Mesenchymal stem cell (in vitro differentiated cells and primary cell): ENCODE data around the gene ZNF488.

Source experiments
- DNase-seq: peaks from one replicate; pipeline ENCODE4 v3.0.0-alpha.2; 2013
- H2AFZ ChIP-seq: one replicate; pipeline ENCODE4 v1.6.1; 2013; ENCODE audit warnings: low read depth, mild to moderate bottlenecking, control low read depth, inconsistent platforms, low read length, moderate library complexity
- H2AK5ac ChIP-seq: 2 replicates; pipeline ENCODE4 v1.6.1; 2013; ENCODE audit warnings: low read length, moderate library complexity, mild to moderate bottlenecking, inconsistent platforms; ENCODE audit not compliant: severe bottlenecking
- H2BK120ac ChIP-seq: one replicate; pipeline ENCODE4 v1.6.1; 2013; ENCODE audit warnings: low read depth, mild to moderate bottlenecking, inconsistent platforms, low read length, moderate library complexity
- H2BK12ac ChIP-seq, 2 experiments: one replicate each; pipeline ENCODE4 v1.6.1; 2013; ENCODE audit warnings: inconsistent platforms in 2 of 2, low read length in 2 of 2, mild to moderate bottlenecking in 2 of 2, moderate library complexity in 2 of 2, control low read depth in 1 of 2
- H2BK15ac ChIP-seq: one replicate; pipeline ENCODE4 v1.6.1; 2013; ENCODE audit warnings: mild to moderate bottlenecking, low read depth, inconsistent platforms; ENCODE audit not compliant: poor library complexity, severe bottlenecking
- H2BK5ac ChIP-seq: 2 replicates; pipeline ENCODE4 v1.6.1; 2013; ENCODE audit warnings: low read depth, mild to moderate bottlenecking, low read length, control low read depth, inconsistent platforms; ENCODE audit not compliant: poor library complexity, severe bottlenecking
- H3K14ac ChIP-seq, 2 experiments: one replicate each; pipeline ENCODE4 v1.6.1; 2013; ENCODE audit warnings: inconsistent platforms in 2 of 2, low read length in 2 of 2, control low read depth in 1 of 2, mild to moderate bottlenecking in 1 of 2, moderate library complexity in 1 of 2
- H3K18ac ChIP-seq, 2 experiments: one replicate each; pipeline ENCODE4 v1.6.1; 2013; ENCODE audit warnings: inconsistent platforms in 2 of 2, low read length in 2 of 2, control low read depth in 1 of 2, low read depth in 1 of 2, mild to moderate bottlenecking in 1 of 2
- H3K23ac ChIP-seq, 2 experiments: one replicate each; pipeline ENCODE4 v1.6.1; 2013; ENCODE audit warnings: inconsistent platforms in 2 of 2, low read length in 2 of 2, mild to moderate bottlenecking in 2 of 2, moderate library complexity in 2 of 2, control low read depth in 1 of 2
- H3K27ac ChIP-seq: 2 replicates; pipeline ENCODE4 v1.5.1; 2013; ENCODE audit warnings: mild to moderate bottlenecking, moderate library complexity, low read length, control low read depth, inconsistent platforms; ENCODE audit not compliant: poor library complexity, severe bottlenecking
- H3K27me3 ChIP-seq, 2 experiments: 2 replicates each; pipeline versions ENCODE4 v1.6.1 to v1.7.0; 2013; ENCODE audit warnings: low read length in 2 of 2, mild to moderate bottlenecking in 2 of 2, moderate library complexity in 2 of 2, control low read depth in 1 of 2, inconsistent platforms in 1 of 2; ENCODE audit not compliant: control insufficient read depth in 1 of 2, insufficient read depth in 1 of 2
- H3K36me3 ChIP-seq, 2 experiments: 2 replicates each; pipeline versions ENCODE4 v1.6.1 to v1.7.0; 2013; ENCODE audit warnings: low read length in 2 of 2, control low read depth in 1 of 2, inconsistent platforms in 1 of 2, low read depth in 1 of 2, mild to moderate bottlenecking in 1 of 2; ENCODE audit not compliant: insufficient read depth in 2 of 2, control insufficient read depth in 1 of 2
- H3K4ac ChIP-seq, 2 experiments: one replicate each; pipeline ENCODE4 v1.6.1; 2013; ENCODE audit warnings: inconsistent platforms in 2 of 2, low read length in 2 of 2, mild to moderate bottlenecking in 2 of 2, moderate library complexity in 2 of 2, control low read depth in 1 of 2, low read depth in 1 of 2
- H3K4me1 ChIP-seq: 2 replicates; pipeline ENCODE4 v1.6.1; 2013; ENCODE audit warnings: low read depth, low read length, control low read depth; ENCODE audit not compliant: control insufficient read depth, insufficient read depth
- H3K4me2 ChIP-seq: 2 replicates; pipeline ENCODE4 v1.6.1; 2013; ENCODE audit warnings: low read length, mild to moderate bottlenecking, inconsistent platforms; ENCODE audit not compliant: poor library complexity, severe bottlenecking
- H3K4me3 ChIP-seq, 2 experiments: 2 replicates each; pipeline versions ENCODE4 v1.5.1 to v1.7.0; 2013; ENCODE audit warnings: low read length in 2 of 2, mild to moderate bottlenecking in 2 of 2, control low read depth in 1 of 2, low read depth in 1 of 2; ENCODE audit not compliant: insufficient read depth in 1 of 2
- H3K79me1 ChIP-seq: replicated peaks from 2 replicates; pipeline ENCODE4 v1.6.1; 2013; ENCODE audit warnings: mild to moderate bottlenecking, control low read depth, low read length, inconsistent platforms; ENCODE audit not compliant: poor library complexity, severe bottlenecking
- H3K9ac ChIP-seq: 2 replicates; pipeline ENCODE4 v1.7.0; 2013; ENCODE audit warnings: mild to moderate bottlenecking, low read length, moderate library complexity
- H3K9me3 ChIP-seq: 2 replicates; pipeline ENCODE4 v1.7.0; 2013; ENCODE audit warnings: mild to moderate bottlenecking, low read length; ENCODE audit not compliant: control insufficient read depth
- H4K8ac ChIP-seq: one replicate; pipeline ENCODE4 v1.6.1; 2013; ENCODE audit warnings: inconsistent platforms, mild to moderate bottlenecking, low read length, moderate library complexity
- H4K91ac ChIP-seq: one replicate; pipeline ENCODE4 v1.6.1; 2013; ENCODE audit warnings: mild to moderate bottlenecking, low read length, inconsistent platforms
- WGBS: methylation state at CpG from one replicate; pipeline ENCODE4 v1.1.7; 2013; ENCODE audit warnings: mixed read lengths; 5-methylcytosine and 5-hydroxymethylcytosine counted together

The ZNF488 gene

GRCh38 chr10:47366731-47367460 lies 17.2 kb downstream of the ZNF488 start:
- Histone ChIP-seq H3K36me3 (peaks cover 0 to 8% of the 10 kb centered on the region in 2 experiments), H3K4me1 (peaks cover 10% of the 10 kb centered on the region), H3K14ac (no peak overlapping the region), H3K4ac (no peak overlapping the region), H2BK120ac (no peak overlapping the region), H2AFZ (no peak overlapping the region), H3K23ac (no peak overlapping the region), H3K4me2 (no peak overlapping the region), H3K27ac (no peak overlapping the region), H2BK12ac (no peak overlapping the region), H2BK15ac (no peak overlapping the region), H3K79me1 (no peaks in the 10 kb centered on the region), H3K18ac (no peak overlapping the region), H4K8ac (no peak overlapping the region), H3K4me3 (no peak overlapping the region), H4K91ac (no peak overlapping the region), H3K9ac (no peak overlapping the region), H2BK5ac (no peak overlapping the region), H3K9me3 (no peaks in the 10 kb centered on the region), H3K27me3 (peaks cover 0 to 45% of the 10 kb centered on the region in 2 experiments), H2AK5ac (no peak overlapping the region)
- WGBS = 90% methylated on average over 7 of the region's 8 CpGs
- no peak for DNase-seq

DNA sequence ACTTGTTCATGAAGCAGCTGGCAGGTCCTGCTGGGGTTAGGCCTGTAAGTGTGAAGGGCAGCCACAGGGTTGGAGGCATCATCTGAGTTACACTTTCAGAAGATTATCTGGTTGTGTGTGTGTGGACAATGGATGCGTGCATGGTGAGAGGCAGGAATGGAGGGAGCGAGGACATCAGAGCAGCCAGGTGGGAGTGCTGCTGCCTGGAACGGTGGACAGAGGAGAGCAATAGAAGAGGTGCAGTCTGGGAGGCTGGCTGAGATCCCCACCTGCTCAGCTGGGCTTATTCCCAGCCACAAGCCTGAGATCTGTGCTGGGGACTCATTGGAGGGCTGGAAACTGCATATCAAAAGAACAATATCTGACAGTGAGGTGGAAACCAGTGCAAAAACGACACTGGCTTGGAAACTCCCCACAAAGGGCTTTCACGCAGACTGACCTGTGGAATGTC lies 17.9 kb downstream of the ZNF488 start:
- no peak overlapping the region for H2BK5ac ChIP-seq
- no peak overlapping the region for H2AK5ac ChIP-seq
- H3K27me3 ChIP-seq = peaks cover 0 to 43% of the 10 kb centered on the region in 2 experiments
- H3K18ac ChIP-seq = no peak overlapping the region
- no peak overlapping the region for H3K4me3 ChIP-seq
- H4K91ac ChIP-seq = no peak overlapping the region
- no peak for DNase-seq
- peaks cover 0 to 8% of the 10 kb centered on the region in 2 experiments for H3K36me3 ChIP-seq
- H3K9me3 ChIP-seq = no peaks in the 10 kb centered on the region
- no peak overlapping the region for H4K8ac ChIP-seq
- no peak overlapping the region for H3K27ac ChIP-seq
- H3K79me1 ChIP-seq = no peaks in the 10 kb centered on the region
- WGBS = 84% methylated on average over 5 of the region's 5 CpGs
- H2BK12ac ChIP-seq = no peak overlapping the region
- H3K23ac ChIP-seq = no peak overlapping the region
- H2AFZ ChIP-seq = no peak overlapping the region
- peaks cover 10% of the 10 kb centered on the region for H3K4me1 ChIP-seq
- no peak overlapping the region for H3K14ac ChIP-seq
- no peak overlapping the region for H3K4me2 ChIP-seq
- no peak overlapping the region for H2BK120ac ChIP-seq
- no peak overlapping the region for H3K4ac ChIP-seq
- no peak overlapping the region for H2BK15ac ChIP-seq
- no peak overlapping the region for H3K9ac ChIP-seq

- no peak overlapping the region for H2BK5ac ChIP-seq
- no peak overlapping the region for H3K23ac ChIP-seq
- no peak overlapping the region for H3K4ac ChIP-seq
- no peak overlapping the region for H2BK15ac ChIP-seq
- H2AFZ ChIP-seq = no peak overlapping the region
- no peaks in the 10 kb centered on the region for H3K79me1 ChIP-seq
- peaks cover 0 to 43% of the 10 kb centered on the region in 2 experiments for H3K27me3 ChIP-seq
- no peak overlapping the region for H2BK120ac ChIP-seq
- H3K14ac ChIP-seq = no peak overlapping the region
- H4K8ac ChIP-seq = no peak overlapping the region
- peaks cover 0 to 8% of the 10 kb centered on the region in 2 experiments for H3K36me3 ChIP-seq
- no peak overlapping the region for H3K27ac ChIP-seq
- no peak overlapping the region for H3K4me3 ChIP-seq
- H2BK12ac ChIP-seq = no peak overlapping the region
- H3K4me2 ChIP-seq = no peak overlapping the region
- no peak overlapping the region for H3K9ac ChIP-seq
- whole genome bisulfite sequencing = 87% methylated on average over 9 of the region's 9 CpGs
- no peak overlapping the region for H2AK5ac ChIP-seq
- H3K18ac ChIP-seq = no peak overlapping the region
- peaks cover 10% of the 10 kb centered on the region for H3K4me1 ChIP-seq
- no peak for DNase-seq
- H4K91ac ChIP-seq = no peak overlapping the region
- H3K9me3 ChIP-seq = no peaks in the 10 kb centered on the region
Observed at GRCh38 chr10:47365431-47366180, 18.5 kb downstream of the ZNF488 start.

GRCh38 chr10:47364911-47365310 lies 19.2 kb downstream of the ZNF488 start:
- Histone ChIP-seq H3K9me3 (no peaks in the 10 kb centered on the region), H2BK12ac (no peak overlapping the region), H3K27ac (no peak overlapping the region), H3K9ac (no peak overlapping the region), H2BK120ac (no peak overlapping the region), H3K36me3 (peaks cover 0 to 8% of the 10 kb centered on the region in 2 experiments), H2BK5ac (no peak overlapping the region), H3K4ac (no peak overlapping the region), H3K14ac (no peak overlapping the region), H3K79me1 (no peaks in the 10 kb centered on the region), H3K4me3 (no peak overlapping the region), H3K23ac (no peak overlapping the region), H2AFZ (no peak overlapping the region), H2BK15ac (no peak overlapping the region), H3K4me2 (no peak overlapping the region), H3K27me3 (peaks cover 0 to 41% of the 10 kb centered on the region in 2 experiments), H2AK5ac (no peak overlapping the region), H4K8ac (no peak overlapping the region), H3K4me1 (peaks cover 15% of the 10 kb centered on the region), H4K91ac (no peak overlapping the region), H3K18ac (no peak overlapping the region)
- WGBS = 87% methylated on average over 6 of the region's 6 CpGs
- DNase-seq = no peak
